HepG2 (cell line): ENCODE measurements around the gene EPB41L1. TPM values are rescaled to one million over a fixed set of nuclear protein-coding genes. Genes with fewer than 3 reads are reported as not detected.

Experiments used
- ADNP ChIP-seq: sonication (generic); formaldehyde crosslinking; IDR thresholded peaks from 2 replicates; pipeline ENCODE4 v1.4.0; 2020; ENCODE audit warnings: missing genetic modification reagents
- ATM ChIP-seq: fragments of 450-650 bp; IDR thresholded peaks from 2 replicates; pipeline ENCODE4 v1.7.1; 2017; ENCODE audit warnings: mild to moderate bottlenecking, borderline replicate concordance
- DPF2 ChIP-seq: sonication (generic); formaldehyde crosslinking; IDR thresholded peaks from 2 replicates; pipeline ENCODE4 v1.4.0; 2020; ENCODE audit warnings: mild to moderate bottlenecking, low read depth, missing genetic modification reagents, borderline replicate concordance
- HMGXB3 ChIP-seq: sonication (generic); formaldehyde crosslinking; IDR thresholded peaks from 2 replicates; pipeline ENCODE4 v1.4.0; 2020; ENCODE audit warnings: missing genetic modification reagents, borderline replicate concordance
- JDP2 ChIP-seq: sonication (generic); formaldehyde crosslinking; IDR thresholded peaks from 2 replicates; pipeline ENCODE4 v1.8.1; 2022; ENCODE audit warnings: missing genetic modification reagents, borderline replicate concordance
- KDM5B ChIP-seq: sonication (generic); formaldehyde crosslinking; IDR thresholded peaks from 2 replicates; pipeline ENCODE4 v1.4.0; 2020; ENCODE audit warnings: missing genetic modification reagents, mild to moderate bottlenecking, borderline replicate concordance
- KLF9 ChIP-seq: IDR thresholded peaks from 2 replicates; pipeline ENCODE4 v1.6.1; 2016; ENCODE audit warnings: low read depth
- MEIS1 ChIP-seq: sonication (generic); formaldehyde crosslinking; IDR thresholded peaks from 2 replicates; pipeline ENCODE4 v1.9.0; 2021; ENCODE audit warnings: mild to moderate bottlenecking, missing genetic modification reagents, moderate library complexity, borderline replicate concordance
- PHF5A ChIP-seq: IDR thresholded peaks from one replicate; pipeline ENCODE4 v1.6.1; 2018; ENCODE audit warnings: low read depth, missing genetic modification reagents; ENCODE audit not compliant: unreplicated experiment
- RBAK ChIP-seq: sonication (generic); formaldehyde crosslinking; IDR thresholded peaks from 2 replicates; pipeline ENCODE4 v1.5.1; 2020; ENCODE audit warnings: mild to moderate bottlenecking, missing genetic modification reagents
- SAP130 ChIP-seq: IDR thresholded peaks from 2 replicates; pipeline ENCODE4 v1.6.1; 2016; ENCODE audit warnings: low read depth
- TAF15 ChIP-seq: fragments of 200-400 bp; formaldehyde crosslinking; IDR thresholded peaks from one replicate; pipeline ENCODE4 v1.6.1; 2018; ENCODE audit warnings: mild to moderate bottlenecking, low read depth, low read length; ENCODE audit not compliant: poor library complexity, severe bottlenecking
- TCF7L2 ChIP-seq: IDR thresholded peaks from 2 replicates; pipeline ENCODE4 v1.6.1; 2011; ENCODE audit warnings: mild to moderate bottlenecking, low read depth, low read length, moderate library complexity
- ZBTB37 ChIP-seq: sonication (generic); formaldehyde crosslinking; IDR thresholded peaks from 2 replicates; pipeline ENCODE4 v1.4.0; 2020; ENCODE audit warnings: mild to moderate bottlenecking, missing genetic modification reagents
- ZBTB46 ChIP-seq: sonication (generic); formaldehyde crosslinking; IDR thresholded peaks from 2 replicates; pipeline ENCODE4 v1.4.0; 2020; ENCODE audit warnings: mild to moderate bottlenecking, missing genetic modification reagents, borderline replicate concordance
- ZFP36 ChIP-seq: fragments of 150-350 bp; IDR thresholded peaks from 2 replicates; pipeline ENCODE4 v1.6.1; 2018; ENCODE audit warnings: borderline replicate concordance, low read length, low read depth; ENCODE audit not compliant: partially characterized antibody
- ZMYM4 ChIP-seq: sonication (generic); formaldehyde crosslinking; IDR thresholded peaks from 2 replicates; pipeline ENCODE4 v1.8.1; 2023; ENCODE audit warnings: mild to moderate bottlenecking, missing genetic modification reagents
- ZNF503 ChIP-seq: sonication (generic); formaldehyde crosslinking; IDR thresholded peaks from 2 replicates; pipeline ENCODE4 v1.4.0; 2020; ENCODE audit warnings: missing genetic modification reagents
- ZNF562 ChIP-seq: sonication (generic); formaldehyde crosslinking; IDR thresholded peaks from 2 replicates; pipeline ENCODE4 v1.8.0; 2022; ENCODE audit warnings: missing genetic modification reagents, borderline replicate concordance
- ZNF619 ChIP-seq: sonication (generic); formaldehyde crosslinking; IDR thresholded peaks from 2 replicates; pipeline ENCODE4 v1.4.0; 2020; ENCODE audit warnings: mild to moderate bottlenecking, missing genetic modification reagents
- ZNF644 ChIP-seq: IDR thresholded peaks from 2 replicates; pipeline ENCODE4 v1.6.1; 2016; ENCODE audit warnings: low read depth
- polyA plus RNA-seq, 8 experiments: library from polyadenylated mRNA; depleted of rRNA in 3 of 8; stranded (reverse) in 7 of 8; unstranded in 1 of 8; fragments of >200 nt; fragmentation: Illumina TruSeq in 4 of 8; extraction: Trizol in 4 of 8; gene quantifications; 2 replicates each; pipeline versions ENCODE4 v1.2.1 to v1.2.3, GENCODE V29; 2011 to 2016; ENCODE audit warnings: low read depth in 4 of 8, missing spikeins in 1 of 8, mixed read lengths in 1 of 8; ENCODE audit not compliant: insufficient read depth in 1 of 8
- total RNA-seq, 5 experiments: library from RNA; depleted of rRNA; stranded (reverse); fragments of >200 nt; fragmentation: Illumina TruSeq; extraction: Trizol; gene quantifications; 2 replicates each; pipeline ENCODE4 v1.2.3, GENCODE V29; 2016; ENCODE audit warnings: low read depth in 1 of 5

The EPB41L1 gene
- total and polyA plus RNA-seq, 2 of the 13 experiments (the other 11 are each of a cell fraction or from before 2014, with no cell fraction given): 16.7 to 39.0 TPM

GRCh38 chr20:36150847-36151539 is 3.5 kb upstream of the EPB41L1 start (continued):
- TF ChIP-seq HMGXB3 (CRISPR knock-in tag) (no peak; the same call in 1 of the 2 replicates), TAF15 (no peak), KDM5B (peak; percentile 64; the same call in 1 of the 2 replicates), ZNF644 (peak; percentile 27; the same call in 1 of the 2 replicates), KLF9 (CRISPR knock-in tag) (no peak), ZBTB37 (CRISPR knock-in tag) (no peak), ZNF503 (CRISPR knock-in tag) (peak; percentile 84), DPF2 (CRISPR knock-in tag) (peak; percentile 84), ADNP (CRISPR knock-in tag) (0 out of 2 replicates have a peak, but pooled peaks have one; percentile 52), JDP2 (CRISPR knock-in tag) (no peak), TCF7L2 (no peak), RBAK (CRISPR knock-in tag) (no peak), ZNF619 (CRISPR knock-in tag) (no peak), SAP130 (CRISPR knock-in tag) (peak; percentile 84), MEIS1 (CRISPR knock-in tag) (peak; percentile 93), ZFP36 (no peak), ZBTB46 (CRISPR knock-in tag) (no peak), ZMYM4 (CRISPR knock-in tag) (peak; percentile 7; the same call in 1 of the 2 replicates), ATM (no peak), ZNF562 (CRISPR knock-in tag) (no peak), PHF5A (CRISPR knock-in tag) (peak; percentile 60)
